Stomach (tissue), 9 donors: ENCODE measurements around the gene GK2. TPM values are rescaled to one million over a fixed set of nuclear protein-coding genes. Genes with fewer than 3 reads are reported as not detected.

ENCODE experiments used
- DNase-seq, 2 donors: peaks; one replicate each; pipeline versions ENCODE4 v3.0.0 to v3.0.0-alpha.2; 2013 to 2019
- H3K27ac ChIP-seq, 5 donors: fragments of 200-600 bp in 4 of 5; sonication (generic) in 4 of 5; one replicate each; pipeline ENCODE4 v1.5.1; 2013 to 2019; ENCODE audit warnings: mild to moderate bottlenecking in 1 of 5, moderate library complexity in 1 of 5
- H3K27me3 ChIP-seq, 3 donors: fragments of 200-600 bp; sonication (generic); one replicate each; pipeline ENCODE4 v1.5.1; 2017 to 2019; ENCODE audit warnings: mixed run types in 1 of 3
- H3K36me3 ChIP-seq, 4 donors: fragments of 200-600 bp; sonication (generic); 1 replicate in 3 of 4; 2 replicates in 1 of 4; pipeline ENCODE4 v1.5.1; 2016 to 2019
- H3K4me1 ChIP-seq, 4 donors: fragments of 200-600 bp; sonication (generic); one replicate each; pipeline ENCODE4 v1.5.1; 2016 to 2019
- H3K4me3 ChIP-seq, 4 donors: fragments of 200-600 bp; sonication (generic) in 3 of 4; one replicate each; pipeline ENCODE4 v1.5.1; 2016 to 2019; ENCODE audit warnings: mild to moderate bottlenecking in 1 of 4
- H3K9me3 ChIP-seq, 4 donors: fragments of 200-600 bp; sonication (generic); one replicate each; pipeline ENCODE4 v1.5.1; 2016 to 2019
- CTCF ChIP-seq, 7 experiments: fragments of 450-650 bp in 4 of 7; fragments of 200-600 bp in 3 of 7; sonication (generic) in 3 of 7; IDR thresholded peaks; one replicate each; pipeline ENCODE4 v1.5.1; 2016 to 2019; ENCODE audit warnings: antibody characterized with exemption in 7 of 7, control low read depth in 2 of 7, mild to moderate bottlenecking in 1 of 7
- EP300 ChIP-seq: sonication (generic); formaldehyde crosslinking; IDR thresholded peaks from one replicate; pipeline ENCODE4 v1.6.1; 2017; ENCODE audit warnings: antibody characterized with exemption
- POLR2A ChIP-seq, 4 donors: fragments of 450-650 bp; IDR thresholded peaks; one replicate each; pipeline ENCODE4 v1.6.1; 2016; ENCODE audit warnings: antibody characterized with exemption in 4 of 4, control low read depth in 2 of 4, mild to moderate bottlenecking in 1 of 4, moderate library complexity in 1 of 4
- POLR2AphosphoS5 ChIP-seq, 3 donors: sonication (generic); formaldehyde crosslinking; IDR thresholded peaks; one replicate each; pipeline ENCODE4 v1.6.1; 2016; ENCODE audit warnings: antibody characterized with exemption in 3 of 3
- WGBS, 5 donors: extraction: QIAGEN DNeasy Blood & Tissue Kit in 3 of 5; methylation state at CpG; one replicate each; pipeline versions ENCODE4 v1.1.5 to v1.1.7; 2013 to 2018; 5-methylcytosine and 5-hydroxymethylcytosine counted together
- intact Hi-C: fragments of 100-400 bp; cut with DNase I; formaldehyde crosslinking; loops from one replicate; pipeline ENCODE4 v1.15.1; 2023; ENCODE audit warnings: low total_unique reads
- polyA plus RNA-seq, 3 donors: library from polyadenylated mRNA; stranded (reverse); fragments of 200-250 nt; gene quantifications; one replicate each; pipeline ENCODE4 v1.2.3, GENCODE V29; 2013
- total RNA-seq, 5 donors: library from RNA; depleted of rRNA; stranded (reverse); fragments of >200 nt; gene quantifications; one replicate each; pipeline versions ENCODE4 v1.1.0 to v1.2.3, GENCODE V29; 2014 to 2016
- donor health status: healthy with polysubstance abuse.
- donor health status: Bipolar disorder and iron deficiency.
- donor health status: healthy.

Gene GK2
- total and polyA plus RNA-seq, 8 donors, result not detected

- Histone ChIP-seq H3K36me3 (no peaks in the 10 kb centered on the region), H3K27ac (no peak overlapping the region), H3K4me3 (no peak overlapping the region), H3K4me1 (no peaks in the 10 kb centered on the region), H3K9me3 (no peaks in the 10 kb centered on the region), H3K27me3 (no peaks in the 10 kb centered on the region)
- WGBS, 5 donors, result 69 to 77% (median 73%) methylated on average over 9 of the region's 9 CpGs
- DNase-seq, result no peak
- no peak for TF ChIP-seq POLR2A (IDR thresholded peaks at IDR 0.05)
- no peak for TF ChIP-seq CTCF (IDR thresholded peaks at IDR 0.05)
- no peak for TF ChIP-seq POLR2AphosphoS5 (IDR thresholded peaks at IDR 0.05)
- TF ChIP-seq EP300, result no peak
- intact Hi-C loops, result no loop called here
These were observed 5.2 kb upstream of the GK2 start for GRCh38 chr4:79413032-79413885.

DNA sequence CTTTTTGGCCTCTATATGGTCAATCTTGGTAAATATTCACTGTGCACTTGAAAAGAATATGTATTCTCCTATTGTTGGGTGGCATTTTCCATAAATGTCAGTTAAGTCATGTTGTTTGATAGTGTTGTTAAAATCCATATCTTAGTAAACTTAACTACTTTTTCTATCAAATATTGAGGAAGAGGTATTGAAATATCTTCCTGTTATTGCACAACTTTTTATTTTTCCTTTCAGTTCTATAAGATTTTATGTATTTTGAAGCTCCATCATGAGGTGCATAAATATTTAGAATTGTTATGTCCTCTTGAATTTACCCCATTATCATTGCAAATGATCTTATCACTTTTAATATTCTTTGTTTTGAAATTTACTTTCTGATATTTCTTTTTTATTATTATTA lies 3.4 kb downstream of the GK2 start:
- Histone ChIP-seq H3K36me3 (no peaks in the 10 kb centered on the region), H3K27me3 (no peaks in the 10 kb centered on the region), H3K9me3 (no peaks in the 10 kb centered on the region), H3K4me1 (no peaks in the 10 kb centered on the region), H3K27ac (no peak overlapping the region), H3K4me3 (no peak overlapping the region)
- intact Hi-C loops, result no loop called here
- DNase-seq, result no peak
- TF ChIP-seq POLR2A (IDR thresholded peaks at IDR 0.05) (no peak), CTCF (IDR thresholded peaks at IDR 0.05) (no peak), EP300 (no peak), POLR2AphosphoS5 (IDR thresholded peaks at IDR 0.05) (no peak)

GRCh38 chr4:79403356-79403755 lies 4.7 kb downstream of the GK2 start:
- H3K27me3 ChIP-seq, result no peaks in the 10 kb centered on the region
- H3K4me3 ChIP-seq, result no peak overlapping the region
- H3K27ac ChIP-seq, result no peak overlapping the region
- no peaks in the 10 kb centered on the region for H3K36me3 ChIP-seq
- TF ChIP-seq POLR2AphosphoS5 (IDR thresholded peaks at IDR 0.05) (no peak), EP300 (no peak), CTCF (IDR thresholded peaks at IDR 0.05) (no peak), POLR2A (IDR thresholded peaks at IDR 0.05) (no peak)
- H3K9me3 ChIP-seq, result no peaks in the 10 kb centered on the region
- intact Hi-C loops, result no loop called here
- no peaks in the 10 kb centered on the region for H3K4me1 ChIP-seq
- no peak for DNase-seq
- WGBS, 5 donors, result 90 to 98% (median 95%) methylated on average over 1 of the region's 1 CpG

DNA sequence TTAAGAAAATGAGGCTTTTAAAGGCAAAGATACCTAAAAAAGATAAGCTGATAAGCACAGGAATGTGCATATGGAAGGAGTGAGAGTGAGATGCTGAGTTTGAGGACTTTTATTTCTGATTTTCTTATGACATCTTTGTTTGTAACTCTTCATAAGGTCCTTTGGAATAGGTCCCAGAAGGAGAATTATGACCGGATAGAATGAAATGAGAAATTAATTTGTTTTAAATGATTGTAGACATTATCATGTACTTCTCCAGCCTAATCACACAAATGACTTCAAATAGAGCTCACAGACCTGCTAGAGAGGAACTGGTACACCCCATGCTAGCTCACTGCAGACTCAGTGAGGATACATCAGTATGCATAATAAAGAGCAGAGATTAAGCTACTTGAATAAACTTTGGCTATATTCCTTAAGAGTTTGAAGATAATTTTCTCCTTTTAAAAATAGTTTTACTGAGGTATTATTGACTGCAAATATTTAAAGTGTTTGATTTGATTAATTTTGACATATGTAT lies 5.6 kb downstream of the GK2 start:
- Histone ChIP-seq H3K27me3 (no peaks in the 10 kb centered on the region), H3K27ac (no peak overlapping the region), H3K9me3 (no peaks in the 10 kb centered on the region), H3K4me3 (no peak overlapping the region), H3K4me1 (no peaks in the 10 kb centered on the region), H3K36me3 (no peaks in the 10 kb centered on the region)
- intact Hi-C loops, result no loop called here
- TF ChIP-seq CTCF (IDR thresholded peaks at IDR 0.05), result no peak
- TF ChIP-seq POLR2AphosphoS5 (IDR thresholded peaks at IDR 0.05), result no peak
- no peak for TF ChIP-seq EP300
- TF ChIP-seq POLR2A (IDR thresholded peaks at IDR 0.05), result no peak
- WGBS, 5 donors, result 59 to 73% (median 65%) methylated on average over 1 of the region's 1 CpG
- DNase-seq, result no peak
